ENCODE data around the gene TBP.
"Not testable (repeated sequence)": the region's sequence is repeated elsewhere in the genome, so short reads cannot be mapped to it uniquely, and the experiment has no call there.

Gene TBP

GRCh38 chr6:170597278-170597677 is 43.1 kb downstream of the TBP start:
- in situ Hi-C loops (cut with HindIII; ENCODE audit: low sequenced_read_pairs): no loop called here

- in situ Hi-C loops (cut with HindIII; ENCODE audit: low sequenced_read_pairs): no loop called here
Measured at GRCh38 chr6:170605574-170606259, 51.5 kb downstream of the TBP start.

- in situ Hi-C loops (cut with HindIII; ENCODE audit: low sequenced_read_pairs): not testable (repeated sequence)
Measured at GRCh38 chr6:170609225-170609624, 55.1 kb downstream of the TBP start.

- in situ Hi-C loops (cut with HindIII; ENCODE audit: low sequenced_read_pairs): not testable (repeated sequence)
Measured at GRCh38 chr6:170612256-170612804, 58.2 kb downstream of the TBP start.

- in situ Hi-C loops (cut with HindIII; ENCODE audit: low sequenced_read_pairs): not testable (repeated sequence)
Measured at GRCh38 chr6:170616020-170616554, 61.9 kb downstream of the TBP start.

Measured in DLD1 (cell line).